ENCODE measurements around the gene FBXL4.

The FBXL4 gene

DNA sequence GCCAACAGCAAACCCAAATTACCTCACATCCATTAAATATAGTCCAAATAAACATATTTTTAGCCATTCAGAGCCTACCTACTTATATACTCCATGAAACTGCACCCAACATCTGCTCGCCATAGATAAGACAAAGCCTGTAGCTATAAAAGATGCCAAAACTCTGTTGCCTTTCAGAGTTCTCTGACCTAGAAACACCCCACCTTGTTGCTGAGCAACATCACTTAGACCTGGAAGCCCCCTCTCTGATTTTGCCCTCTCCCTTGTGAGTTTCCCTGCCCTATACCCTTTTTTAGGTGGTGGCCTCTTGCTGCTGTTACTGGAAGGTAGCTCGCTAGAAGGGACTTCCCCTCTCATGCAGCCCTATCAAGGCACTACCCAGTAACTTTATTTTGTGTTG, 27.7 kb upstream of the FBXL4 start:
- no peaks in the 10 kb centered on the region for H3K36me3 ChIP-seq (ENCODE audit: control insufficient read depth, insufficient read depth, low read length)
- no peaks in the 10 kb centered on the region for H3K9me3 ChIP-seq (ENCODE audit: control insufficient read depth, low read length)
- H3K4me3 ChIP-seq (ENCODE audit: extremely low read depth, insufficient read depth, low read length, poor library complexity, severe bottlenecking): no peak overlapping the region
- WGBS, 2 experiments (ENCODE audit: insufficient coverage in 2 of 2): 83 to 100% methylated on average over 1 of the region's 2 CpGs
- H3K4me1 ChIP-seq (ENCODE audit: control insufficient read depth, insufficient read depth, low read length, poor library complexity, severe bottlenecking): no peaks in the 10 kb centered on the region
- no peak overlapping the region for H3K27ac ChIP-seq (ENCODE audit: low read depth, low read length, severe bottlenecking)

DNA sequence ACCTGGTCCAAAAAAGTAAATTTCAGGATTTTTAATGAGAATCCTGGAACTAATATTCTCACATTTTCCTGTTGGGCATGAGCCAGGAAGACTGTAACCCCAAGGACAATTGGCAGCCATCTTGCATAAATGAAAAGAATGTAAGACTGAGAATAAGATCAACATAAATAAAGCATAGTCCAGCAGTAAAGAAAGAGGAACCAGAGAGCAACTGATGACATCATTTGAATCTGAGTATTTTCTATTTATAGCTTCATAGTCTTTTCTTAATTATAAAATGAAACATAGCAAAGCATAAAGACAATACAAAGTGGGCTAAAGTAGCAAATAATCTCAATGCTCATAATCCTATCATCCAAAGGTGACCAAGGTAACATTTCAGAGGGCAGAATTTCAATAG, 26.6 kb upstream of the FBXL4 start:
- Histone ChIP-seq H3K9me3 (ENCODE audit: control insufficient read depth, low read length) (no peaks in the 10 kb centered on the region), H3K4me1 (ENCODE audit: control insufficient read depth, insufficient read depth, low read length, poor library complexity, severe bottlenecking) (no peaks in the 10 kb centered on the region)

DNA sequence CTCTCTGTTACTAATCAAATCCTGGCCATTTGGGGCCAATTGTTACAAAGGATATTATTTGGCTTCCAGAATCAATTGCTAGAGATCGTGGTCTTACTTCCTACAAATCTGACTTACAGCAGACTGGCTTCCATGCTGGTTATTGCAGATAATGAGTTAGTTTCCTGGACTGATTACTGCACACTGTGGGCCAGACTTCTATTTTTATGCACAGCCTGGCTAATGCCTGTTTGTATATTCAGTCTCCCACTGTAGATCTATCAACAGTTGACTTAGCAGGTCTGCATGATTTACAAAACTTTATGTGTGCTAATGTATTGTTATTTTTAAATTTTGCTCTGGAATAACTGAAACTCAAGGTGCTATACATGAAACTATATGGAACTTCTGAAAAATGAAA, 25.8 kb upstream of the FBXL4 start:
- WGBS, 2 experiments (ENCODE audit: insufficient coverage in 2 of 2): 80% methylated on average over 1 of the region's 1 CpG
- no peaks in the 10 kb centered on the region for H3K36me3 ChIP-seq (ENCODE audit: control insufficient read depth, insufficient read depth, low read length)
- peaks cover 6% of the 10 kb centered on the region for H3K9me3 ChIP-seq (ENCODE audit: control insufficient read depth, low read length)
- H3K4me3 ChIP-seq (ENCODE audit: extremely low read depth, insufficient read depth, low read length, poor library complexity, severe bottlenecking): no peak overlapping the region
- H3K4me1 ChIP-seq (ENCODE audit: control insufficient read depth, insufficient read depth, low read length, poor library complexity, severe bottlenecking): no peaks in the 10 kb centered on the region
- no peak overlapping the region for H3K27ac ChIP-seq (ENCODE audit: low read depth, low read length, severe bottlenecking)

More for the DNA sequence above, 26.6 kb upstream of the FBXL4 start:
- Histone ChIP-seq H3K27ac (ENCODE audit: low read depth, low read length, severe bottlenecking) (no peak overlapping the region), H3K36me3 (ENCODE audit: control insufficient read depth, insufficient read depth, low read length) (no peaks in the 10 kb centered on the region), H3K4me3 (ENCODE audit: extremely low read depth, insufficient read depth, low read length, poor library complexity, severe bottlenecking) (no peak overlapping the region)

DNA sequence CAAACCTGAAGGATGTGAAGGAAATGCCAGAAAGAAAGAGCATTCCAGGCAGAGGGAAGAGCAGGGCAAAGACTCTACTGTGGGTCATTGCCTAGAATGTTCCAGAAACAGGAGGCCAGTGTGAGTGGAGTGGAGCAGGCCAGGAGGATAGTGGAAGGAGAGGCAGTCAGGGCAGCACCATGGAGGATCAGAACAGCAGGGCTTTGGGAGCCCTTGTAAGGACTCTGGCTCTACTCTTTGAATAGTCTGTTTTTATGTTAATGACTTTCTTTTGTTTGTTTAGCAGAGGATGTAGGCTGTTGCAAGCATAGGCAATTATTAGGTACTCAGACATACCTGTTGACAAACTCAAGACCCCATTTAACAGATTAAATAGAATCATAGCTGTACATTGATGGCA, 23.6 kb upstream of the FBXL4 start:
- peaks cover 7% of the 10 kb centered on the region for H3K9me3 ChIP-seq (ENCODE audit: control insufficient read depth, low read length)
- H3K4me3 ChIP-seq (ENCODE audit: extremely low read depth, insufficient read depth, low read length, poor library complexity, severe bottlenecking): no peak overlapping the region

DNA sequence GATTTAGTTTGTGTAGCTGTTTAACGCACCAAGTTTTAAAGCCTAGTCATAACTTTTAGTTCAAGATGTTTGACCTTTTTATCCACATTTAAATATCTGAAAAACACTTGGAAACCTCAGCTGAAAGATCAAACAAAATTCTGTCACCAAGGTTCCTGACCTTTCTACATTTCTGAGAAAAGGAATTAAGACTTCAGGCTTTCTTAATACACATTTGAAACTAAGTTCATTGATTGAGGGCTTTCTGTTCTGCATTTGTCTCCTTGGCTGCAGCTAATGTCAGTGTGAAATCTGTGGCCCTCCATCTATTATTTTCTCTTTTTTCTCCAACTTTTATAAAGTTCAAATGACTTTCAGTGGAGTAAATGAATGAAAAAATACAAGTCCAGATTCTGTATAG, 22.7 kb upstream of the FBXL4 start:
- H3K4me1 ChIP-seq (ENCODE audit: control insufficient read depth, insufficient read depth, low read length, poor library complexity, severe bottlenecking): no peaks in the 10 kb centered on the region

More for the DNA sequence above, 23.6 kb upstream of the FBXL4 start:
- Histone ChIP-seq H3K4me1 (ENCODE audit: control insufficient read depth, insufficient read depth, low read length, poor library complexity, severe bottlenecking) (no peaks in the 10 kb centered on the region), H3K27ac (ENCODE audit: low read depth, low read length, severe bottlenecking) (no peak overlapping the region), H3K36me3 (ENCODE audit: control insufficient read depth, insufficient read depth, low read length) (no peaks in the 10 kb centered on the region)

DNA sequence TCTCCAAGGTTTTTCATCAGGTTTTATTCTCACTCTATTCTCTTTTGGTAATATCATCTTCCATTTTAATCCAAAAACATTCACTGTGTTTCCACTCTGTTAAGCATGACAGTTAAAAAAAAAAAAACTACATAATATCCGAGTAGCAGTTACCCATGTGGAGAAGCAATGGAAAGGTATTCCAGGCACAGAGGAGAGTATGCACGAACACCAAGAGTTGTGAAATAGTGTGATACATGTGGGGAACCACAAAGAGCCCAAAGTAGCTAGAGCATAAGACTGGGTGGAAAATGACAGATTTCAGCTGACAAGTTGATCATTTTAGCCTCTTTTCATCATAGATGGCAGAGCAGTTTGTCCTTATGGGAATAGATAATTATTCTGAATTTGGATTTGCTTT, 19.9 kb upstream of the FBXL4 start:
- Histone ChIP-seq H3K4me3 (ENCODE audit: extremely low read depth, insufficient read depth, low read length, poor library complexity, severe bottlenecking) (no peak overlapping the region), H3K9me3 (ENCODE audit: control insufficient read depth, low read length) (peaks cover 7% of the 10 kb centered on the region), H3K4me1 (ENCODE audit: control insufficient read depth, insufficient read depth, low read length, poor library complexity, severe bottlenecking) (no peaks in the 10 kb centered on the region), H3K27ac (ENCODE audit: low read depth, low read length, severe bottlenecking) (no peak overlapping the region), H3K36me3 (ENCODE audit: control insufficient read depth, insufficient read depth, low read length) (no peaks in the 10 kb centered on the region)
- 90 to 100% methylated on average over 1 of the region's 2 CpGs for WGBS, 2 experiments (ENCODE audit: insufficient coverage in 2 of 2)

More for the DNA sequence above, 22.7 kb upstream of the FBXL4 start:
- WGBS, 2 experiments (ENCODE audit: insufficient coverage in 2 of 2): 83% methylated on average over 1 of the region's 1 CpG; no CpG with 5 or more reads in 1 of the 2 experiments
- Histone ChIP-seq H3K36me3 (ENCODE audit: control insufficient read depth, insufficient read depth, low read length) (no peaks in the 10 kb centered on the region), H3K9me3 (ENCODE audit: control insufficient read depth, low read length) (peaks cover 7% of the 10 kb centered on the region), H3K4me3 (ENCODE audit: extremely low read depth, insufficient read depth, low read length, poor library complexity, severe bottlenecking) (no peak overlapping the region), H3K27ac (ENCODE audit: low read depth, low read length, severe bottlenecking) (no peak overlapping the region)

DNA sequence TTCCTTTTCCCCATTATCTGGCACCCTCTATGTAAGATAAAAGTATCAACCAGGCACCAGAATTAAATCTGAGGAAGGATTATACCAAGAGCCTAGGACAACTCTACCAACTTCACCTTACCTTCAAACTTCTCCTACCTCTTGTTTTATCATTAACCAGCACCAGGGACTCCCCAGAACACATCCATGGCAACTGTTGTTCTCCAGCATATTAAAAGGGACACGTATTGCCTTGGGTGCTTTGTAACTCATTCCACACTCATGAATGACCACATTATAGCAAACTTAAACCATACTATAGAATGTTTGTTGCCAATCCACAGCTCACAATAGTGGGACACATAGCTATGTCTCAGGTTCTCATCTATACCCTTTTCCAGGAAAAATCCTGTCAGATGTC, 11.9 kb upstream of the FBXL4 start:
- H3K36me3 ChIP-seq (ENCODE audit: control insufficient read depth, insufficient read depth, low read length): no peaks in the 10 kb centered on the region
- H3K9me3 ChIP-seq (ENCODE audit: control insufficient read depth, low read length): no peaks in the 10 kb centered on the region
- peaks cover 9% of the 10 kb centered on the region for H3K4me1 ChIP-seq (ENCODE audit: control insufficient read depth, insufficient read depth, low read length, poor library complexity, severe bottlenecking)
- H3K4me3 ChIP-seq (ENCODE audit: extremely low read depth, insufficient read depth, low read length, poor library complexity, severe bottlenecking): no peak overlapping the region
- WGBS, 2 experiments (ENCODE audit: insufficient coverage in 2 of 2): 83 to 92% methylated on average over 1 of the region's 1 CpG
- H3K27ac ChIP-seq (ENCODE audit: low read depth, low read length, severe bottlenecking): no peak overlapping the region

DNA sequence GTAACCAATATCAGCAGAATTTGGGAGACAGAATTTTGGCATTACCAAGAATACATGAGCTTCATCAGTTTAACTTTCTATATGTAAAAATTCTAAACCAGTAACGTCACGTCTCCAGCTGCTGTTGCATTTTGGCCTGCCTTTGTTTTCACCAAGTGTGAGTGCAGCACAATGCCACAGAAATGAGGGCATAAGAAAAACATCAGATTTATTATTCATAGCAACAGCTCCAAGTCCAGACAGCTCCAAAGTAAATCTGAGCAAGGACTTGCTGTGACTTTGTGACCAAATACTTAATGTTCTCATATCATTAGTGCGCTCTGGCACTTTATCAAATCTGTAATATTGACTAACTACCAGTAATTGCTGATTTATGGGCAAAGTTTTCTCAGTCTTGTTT, 11.0 kb upstream of the FBXL4 start:
- Histone ChIP-seq H3K9me3 (ENCODE audit: control insufficient read depth, low read length) (no peaks in the 10 kb centered on the region), H3K27ac (ENCODE audit: low read depth, low read length, severe bottlenecking) (no peak overlapping the region), H3K36me3 (ENCODE audit: control insufficient read depth, insufficient read depth, low read length) (no peaks in the 10 kb centered on the region), H3K4me3 (ENCODE audit: extremely low read depth, insufficient read depth, low read length, poor library complexity, severe bottlenecking) (no peak overlapping the region), H3K4me1 (ENCODE audit: control insufficient read depth, insufficient read depth, low read length, poor library complexity, severe bottlenecking) (peaks cover 9% of the 10 kb centered on the region)
- 84 to 100% methylated on average over 2 to 3 of the region's 3 CpGs for WGBS, 2 experiments (ENCODE audit: insufficient coverage in 2 of 2)

DNA sequence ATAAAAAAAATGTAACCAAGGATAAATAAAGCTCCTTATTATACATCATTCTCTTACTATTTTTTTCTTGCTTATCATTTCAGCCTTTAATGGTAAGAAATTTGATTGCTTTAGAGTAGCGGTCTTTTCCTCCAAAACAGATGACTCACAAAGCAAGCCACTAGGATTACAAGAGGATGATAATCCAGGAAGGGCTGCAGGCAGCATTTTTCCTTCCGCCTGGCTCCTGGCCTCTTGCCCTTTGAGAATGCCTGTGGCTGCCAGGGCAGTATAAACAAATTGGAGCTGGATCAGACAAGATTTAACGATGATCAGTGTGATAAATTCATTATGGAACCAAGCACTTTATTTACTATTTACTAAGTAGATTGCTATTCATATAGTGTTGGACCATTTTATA, 9.7 kb upstream of the FBXL4 start:
- peaks cover 9% of the 10 kb centered on the region for H3K4me1 ChIP-seq (ENCODE audit: control insufficient read depth, insufficient read depth, low read length, poor library complexity, severe bottlenecking)
- H3K27ac ChIP-seq (ENCODE audit: low read depth, low read length, severe bottlenecking): no peak overlapping the region
- 40 to 75% methylated on average over 1 to 2 of the region's 3 CpGs for WGBS, 2 experiments (ENCODE audit: insufficient coverage in 2 of 2)

DNA sequence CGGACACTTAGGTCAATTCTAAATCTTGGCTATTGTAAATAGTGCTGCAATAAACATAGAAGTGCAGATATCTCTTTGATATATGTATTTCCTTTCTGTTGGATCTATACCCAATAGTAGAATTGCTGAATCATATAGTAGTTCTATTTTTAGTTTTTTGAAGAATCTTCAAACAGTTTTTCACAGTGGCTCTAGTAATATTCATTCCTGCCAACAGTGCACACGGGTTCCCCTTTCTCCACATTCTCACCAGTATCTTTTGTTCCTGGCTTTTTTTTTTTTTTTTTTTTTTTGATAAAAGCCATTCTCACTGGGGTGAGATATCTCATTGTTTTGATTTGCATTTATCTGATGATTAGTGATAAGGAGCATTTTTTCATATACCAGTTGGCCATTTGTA, 1.8 kb upstream of the FBXL4 start:
- peaks cover under 1% of the 10 kb centered on the region for H3K9me3 ChIP-seq (ENCODE audit: control insufficient read depth, low read length)
- H3K4me1 ChIP-seq (ENCODE audit: control insufficient read depth, insufficient read depth, low read length, poor library complexity, severe bottlenecking): peaks cover 5% of the 10 kb centered on the region
- no CpG with 5 or more reads among the region's 2 CpGs for WGBS, 2 experiments (ENCODE audit: insufficient coverage in 2 of 2)
- H3K4me3 ChIP-seq (ENCODE audit: extremely low read depth, insufficient read depth, low read length, poor library complexity, severe bottlenecking): no peak overlapping the region
- H3K27ac ChIP-seq (ENCODE audit: low read depth, low read length, severe bottlenecking): no peak overlapping the region
- H3K36me3 ChIP-seq (ENCODE audit: control insufficient read depth, insufficient read depth, low read length): no peaks in the 10 kb centered on the region

More for the DNA sequence above, 9.7 kb upstream of the FBXL4 start:
- no peaks in the 10 kb centered on the region for H3K36me3 ChIP-seq (ENCODE audit: control insufficient read depth, insufficient read depth, low read length)
- H3K9me3 ChIP-seq (ENCODE audit: control insufficient read depth, low read length): no peaks in the 10 kb centered on the region
- H3K4me3 ChIP-seq (ENCODE audit: extremely low read depth, insufficient read depth, low read length, poor library complexity, severe bottlenecking): no peak overlapping the region

DNA sequence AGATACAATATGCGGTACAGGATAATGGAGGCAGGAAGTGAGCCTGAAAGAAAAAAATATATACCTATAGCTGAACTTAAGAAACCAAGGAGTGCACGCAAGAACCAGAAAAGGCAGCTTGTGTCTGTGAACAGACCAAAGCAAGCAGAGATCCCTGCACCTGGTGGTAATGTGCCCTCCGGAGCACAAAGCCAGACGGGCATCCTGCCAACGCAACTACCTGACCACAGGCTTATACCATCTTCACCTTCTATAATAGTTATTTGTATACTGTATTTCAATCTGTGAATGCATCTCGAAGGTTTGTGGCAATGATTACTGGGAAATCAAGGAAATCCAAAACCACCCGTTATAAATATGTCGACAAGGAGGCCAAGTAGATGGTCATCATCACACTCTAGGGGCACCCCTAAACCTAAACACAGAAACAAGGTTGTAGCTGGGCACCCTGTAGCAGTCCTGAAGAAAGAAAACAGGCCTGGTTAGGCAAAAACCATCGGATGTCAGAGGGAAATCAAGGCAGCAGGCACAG, 801 bp downstream of the FBXL4 start:
- peak overlapping the region; percentile 88 for H3K27ac ChIP-seq (ENCODE audit: low read depth, low read length, severe bottlenecking)

More for the DNA sequence above, 801 bp downstream of the FBXL4 start:
- peaks cover 3% of the 10 kb centered on the region for H3K9me3 ChIP-seq (ENCODE audit: control insufficient read depth, low read length)
- peak overlapping the region; percentile 63 for H3K4me3 ChIP-seq (ENCODE audit: extremely low read depth, insufficient read depth, low read length, poor library complexity, severe bottlenecking)
- no peaks in the 10 kb centered on the region for H3K36me3 ChIP-seq (ENCODE audit: control insufficient read depth, insufficient read depth, low read length)
- 29 to 31% methylated on average over 2 to 4 of the region's 9 CpGs for WGBS, 2 experiments (ENCODE audit: insufficient coverage in 2 of 2)
- peaks cover 5% of the 10 kb centered on the region for H3K4me1 ChIP-seq (ENCODE audit: control insufficient read depth, insufficient read depth, low read length, poor library complexity, severe bottlenecking)
